Lower leg skin (tissue), 4 donors: ENCODE measurements around the gene IFTAP. TPM values are rescaled to one million over a fixed set of nuclear protein-coding genes. Genes with fewer than 3 reads are reported as not detected.

Experiments used
- DNase-seq, 2 donors: peaks; one replicate each; pipeline ENCODE4 v3.0.0-alpha.2; 2019; ENCODE audit warnings: low spot score in 2 of 2
- H3K4me3 ChIP-seq: fragments of 200-600 bp; sonication (generic); 2 replicates; pipeline ENCODE4 v1.5.1; 2017; ENCODE audit warnings: mild to moderate bottlenecking, low read depth; ENCODE audit not compliant: poor library complexity, severe bottlenecking
- CTCF ChIP-seq, 3 donors: fragments of 450-650 bp; IDR thresholded peaks; one replicate each; pipeline ENCODE4 v1.5.1; 2016; ENCODE audit warnings: antibody characterized with exemption in 3 of 3, mild to moderate bottlenecking in 3 of 3, moderate library complexity in 2 of 3
- POLR2A ChIP-seq, 2 donors: fragments of 450-650 bp; IDR thresholded peaks; one replicate each; pipeline ENCODE4 v1.6.1; 2016 to 2017; ENCODE audit warnings: antibody characterized with exemption in 2 of 2, mild to moderate bottlenecking in 1 of 2, moderate library complexity in 1 of 2
- WGBS, 2 donors: methylation state at CpG; one replicate each; pipeline ENCODE4 v1.1.5; 2018; 5-methylcytosine and 5-hydroxymethylcytosine counted together
- intact Hi-C: fragments of 100-400 bp; cut with DNase I; formaldehyde crosslinking; loops from one replicate; pipeline ENCODE4 v1.15.0; 2023; ENCODE audit warnings: low total_unique reads
- total RNA-seq, 4 donors: library from RNA; depleted of rRNA; stranded (reverse); fragments of >200 nt; gene quantifications; one replicate each; pipeline ENCODE4 v1.1.0, GENCODE V29; 2016

Gene IFTAP
- total RNA-seq, 4 donors from 2014 or later = 4.0 to 13.8 (median 9.8) TPM

- no peak for TF ChIP-seq CTCF (IDR thresholded peaks at IDR 0.05)
- no peak overlapping the region for H3K4me3 ChIP-seq
- DNase-seq = no peak
- intact Hi-C loops = no loop called here
Observed at GRCh38 chr11:36586543-36586942, 7.8 kb upstream of the IFTAP start.

- intact Hi-C loops = no loop called here
- TF ChIP-seq CTCF (IDR thresholded peaks at IDR 0.05) (no peak), POLR2A (IDR thresholded peaks at IDR 0.05) (no peak)
- H3K4me3 ChIP-seq = no peak overlapping the region
- no peak for DNase-seq
- WGBS, 2 donors = 13 to 36% methylated on average over 1 of the region's 1 CpG
Observed at GRCh38 chr11:36588099-36588498, 6.2 kb upstream of the IFTAP start.

- WGBS, 2 donors = 38 to 44% methylated on average over 4 of the region's 4 CpGs
- TF ChIP-seq CTCF (IDR thresholded peaks at IDR 0.05) (no peak), POLR2A (IDR thresholded peaks at IDR 0.05) (no peak)
- intact Hi-C loops = no loop called here
Observed at GRCh38 chr11:36590513-36590912, 3.8 kb upstream of the IFTAP start.

GRCh38 chr11:36591433-36591832, 2.9 kb upstream of the IFTAP start:
- intact Hi-C loops = no loop called here
- H3K4me3 ChIP-seq = no peak overlapping the region
- TF ChIP-seq CTCF (IDR thresholded peaks at IDR 0.05) = no peak
- TF ChIP-seq POLR2A (IDR thresholded peaks at IDR 0.05) = no peak
- DNase-seq = no peak
- whole genome bisulfite sequencing, 2 donors = 27 to 59% methylated on average over 1 of the region's 1 CpG

More at GRCh38 chr11:36590513-36590912, 3.8 kb upstream of the IFTAP start:
- DNase-seq = no peak
- no peak overlapping the region for H3K4me3 ChIP-seq

GRCh38 chr11:36596880-36597279, 2.6 kb downstream of the IFTAP start:
- no peak overlapping the region for H3K4me3 ChIP-seq
- no peak for TF ChIP-seq POLR2A (IDR thresholded peaks at IDR 0.05)
- TF ChIP-seq CTCF (IDR thresholded peaks at IDR 0.05) = no peak
- DNase-seq = no peak
- intact Hi-C loops = no loop called here

GRCh38 chr11:36598051-36598450, 3.7 kb downstream of the IFTAP start, which contains the start of gene RAG2:
Gene RAG2, minus strand, starts transcription at chr11:36598236. Its CDS starts 4,068 bp downstream, at chr11:36594168.
- no peak for TF ChIP-seq POLR2A (IDR thresholded peaks at IDR 0.05)
- no peak for TF ChIP-seq CTCF (IDR thresholded peaks at IDR 0.05)
- WGBS, 2 donors = 74 to 84% methylated on average over 2 of the region's 2 CpGs
- intact Hi-C loops = no loop called here

More at GRCh38 chr11:36598051-36598450, 3.7 kb downstream of the IFTAP start, which contains the start of gene RAG2:
- no peak within 1 kb of the TSS for H3K4me3 ChIP-seq
- DNase-seq = no peak
